Fibroblast of pulmonary artery (primary cell): ENCODE results near the gene TBKBP1.
A peak's percentile ranks its signal among the peaks of the same experiment; 100 is the strongest.

Source experiments
- DNase-seq: peaks from one replicate; pipeline ENCODE4 v3.0.0-alpha.2; 2010; ENCODE audit warnings: low read depth
- H3K4me3 ChIP-seq: replicated peaks from 2 replicates; pipeline ENCODE4 v1.5.1; 2011; ENCODE audit warnings: low read depth, mild to moderate bottlenecking, control low read depth, low read length, moderate library complexity
- TF ChIP-seq, protein P1 (sequence below): IDR thresholded peaks from 2 replicates; pipeline ENCODE4 v1.5.1; 2011; ENCODE audit warnings: mild to moderate bottlenecking, control low read depth, low read length, inconsistent platforms; ENCODE audit errors: missing control alignments

Gene TBKBP1

DNA sequence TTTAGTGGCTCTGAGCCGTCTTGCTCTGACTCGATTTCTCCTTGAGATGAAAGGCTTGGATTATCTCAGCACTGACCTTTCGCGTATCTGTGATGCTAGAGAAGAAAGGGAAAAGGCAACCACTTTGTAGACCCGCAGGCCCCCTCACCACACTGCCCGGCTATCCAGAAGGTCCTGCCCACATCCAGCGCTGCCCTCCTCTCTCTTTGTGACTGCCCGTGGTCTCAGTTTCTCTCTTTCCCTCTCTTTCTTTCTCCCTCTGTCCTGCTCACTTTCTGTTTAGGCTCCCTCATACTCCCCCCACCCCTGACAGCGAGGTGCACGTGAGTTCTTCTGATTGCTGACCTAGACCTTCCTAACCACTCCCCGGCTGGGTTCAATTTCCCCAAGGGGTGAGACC is 26.2 kb downstream of the TBKBP1 start:
- no peak for DNase-seq
- no peak overlapping the region for H3K4me3 ChIP-seq
- TF ChIP-seq, protein P1, sequence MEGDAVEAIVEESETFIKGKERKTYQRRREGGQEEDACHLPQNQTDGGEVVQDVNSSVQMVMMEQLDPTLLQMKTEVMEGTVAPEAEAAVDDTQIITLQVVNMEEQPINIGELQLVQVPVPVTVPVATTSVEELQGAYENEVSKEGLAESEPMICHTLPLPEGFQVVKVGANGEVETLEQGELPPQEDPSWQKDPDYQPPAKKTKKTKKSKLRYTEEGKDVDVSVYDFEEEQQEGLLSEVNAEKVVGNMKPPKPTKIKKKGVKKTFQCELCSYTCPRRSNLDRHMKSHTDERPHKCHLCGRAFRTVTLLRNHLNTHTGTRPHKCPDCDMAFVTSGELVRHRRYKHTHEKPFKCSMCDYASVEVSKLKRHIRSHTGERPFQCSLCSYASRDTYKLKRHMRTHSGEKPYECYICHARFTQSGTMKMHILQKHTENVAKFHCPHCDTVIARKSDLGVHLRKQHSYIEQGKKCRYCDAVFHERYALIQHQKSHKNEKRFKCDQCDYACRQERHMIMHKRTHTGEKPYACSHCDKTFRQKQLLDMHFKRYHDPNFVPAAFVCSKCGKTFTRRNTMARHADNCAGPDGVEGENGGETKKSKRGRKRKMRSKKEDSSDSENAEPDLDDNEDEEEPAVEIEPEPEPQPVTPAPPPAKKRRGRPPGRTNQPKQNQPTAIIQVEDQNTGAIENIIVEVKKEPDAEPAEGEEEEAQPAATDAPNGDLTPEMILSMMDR = no peak

DNA sequence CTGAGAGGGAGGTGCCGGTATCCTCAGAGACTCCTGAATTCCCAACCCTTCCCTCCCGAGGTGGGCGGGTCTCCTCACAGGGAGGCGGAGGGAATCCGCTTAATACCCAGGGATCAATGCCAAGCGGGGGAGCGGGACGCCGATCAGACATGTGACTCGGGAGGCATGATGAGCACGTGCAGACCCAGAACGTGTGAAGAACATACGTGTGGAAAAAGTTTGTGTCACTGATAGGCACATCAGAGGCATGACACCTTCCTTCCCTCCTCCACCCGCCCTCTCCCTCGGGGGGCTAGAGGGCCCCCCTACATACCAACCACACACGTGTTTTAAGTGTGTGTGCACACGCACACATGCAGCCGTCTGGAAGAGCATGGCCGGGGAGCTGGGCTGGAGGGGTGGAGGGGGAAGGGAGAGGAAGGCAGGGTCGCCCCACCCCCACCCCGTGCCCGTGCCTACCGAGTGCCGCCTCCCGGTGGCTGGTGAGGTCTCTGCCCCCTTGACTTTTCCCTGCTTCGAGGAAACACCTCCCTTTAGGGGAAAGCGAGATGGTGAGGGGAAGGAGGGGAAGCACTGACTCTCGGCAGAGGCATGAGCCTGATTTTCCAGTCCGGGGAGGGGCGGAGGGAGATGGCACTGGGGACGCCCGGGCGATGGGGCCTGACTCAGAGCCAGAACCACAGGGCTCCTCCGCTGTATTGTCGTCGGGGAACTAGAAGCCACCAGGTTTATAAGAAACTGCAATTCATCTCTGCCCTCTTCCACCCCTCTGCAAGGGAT is 27.0 kb downstream of the TBKBP1 start:
- H3K4me3 ChIP-seq = no peak overlapping the region
- TF ChIP-seq, protein P1 = no peak
- DNase-seq = no peak

DNA sequence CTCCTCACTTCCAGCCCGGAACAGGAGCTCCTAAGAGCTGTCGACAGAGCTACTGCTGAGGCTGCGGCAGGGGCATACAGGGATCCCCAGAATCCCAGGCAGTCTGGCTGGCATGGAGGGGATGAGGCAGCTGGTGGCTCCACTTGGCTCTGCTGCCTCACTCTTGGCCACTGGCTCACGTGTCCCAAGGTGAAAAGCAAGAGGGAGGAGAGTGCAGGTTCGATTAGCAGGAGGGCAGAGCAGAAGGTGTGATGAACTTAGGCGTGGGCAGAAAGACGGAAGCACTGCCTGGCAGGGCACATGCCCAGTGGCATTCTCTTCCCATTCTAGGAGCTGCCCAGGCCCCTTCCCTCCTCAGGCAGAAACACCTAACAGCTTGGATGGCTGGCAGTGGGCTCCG is 27.8 kb downstream of the TBKBP1 start:
- H3K4me3 ChIP-seq = no peak overlapping the region
- DNase-seq = no peak
- TF ChIP-seq, protein P1 = no peak

DNA sequence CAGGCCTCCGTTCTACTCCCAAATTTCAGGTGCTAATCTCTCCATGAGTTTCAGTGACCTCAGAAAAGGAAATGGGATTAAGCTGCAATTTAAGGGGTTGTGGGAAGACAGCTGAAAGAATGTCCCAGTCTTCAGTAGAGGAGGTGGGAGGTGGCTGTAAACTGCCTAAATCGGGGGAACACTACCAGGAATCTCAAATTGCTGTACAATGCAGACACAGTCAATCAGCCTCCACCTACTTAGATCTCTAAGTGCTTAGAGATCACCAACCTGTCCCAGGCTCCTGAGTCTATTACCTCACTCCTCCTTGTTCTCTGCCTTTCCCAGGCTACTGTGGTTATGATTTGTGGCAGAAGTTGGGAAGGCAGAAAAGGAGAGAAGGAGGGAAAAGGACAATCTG is 30.7 kb downstream of the TBKBP1 start:
- no peak overlapping the region for H3K4me3 ChIP-seq
- TF ChIP-seq, protein P1 = no peak
- no peak for DNase-seq

DNA sequence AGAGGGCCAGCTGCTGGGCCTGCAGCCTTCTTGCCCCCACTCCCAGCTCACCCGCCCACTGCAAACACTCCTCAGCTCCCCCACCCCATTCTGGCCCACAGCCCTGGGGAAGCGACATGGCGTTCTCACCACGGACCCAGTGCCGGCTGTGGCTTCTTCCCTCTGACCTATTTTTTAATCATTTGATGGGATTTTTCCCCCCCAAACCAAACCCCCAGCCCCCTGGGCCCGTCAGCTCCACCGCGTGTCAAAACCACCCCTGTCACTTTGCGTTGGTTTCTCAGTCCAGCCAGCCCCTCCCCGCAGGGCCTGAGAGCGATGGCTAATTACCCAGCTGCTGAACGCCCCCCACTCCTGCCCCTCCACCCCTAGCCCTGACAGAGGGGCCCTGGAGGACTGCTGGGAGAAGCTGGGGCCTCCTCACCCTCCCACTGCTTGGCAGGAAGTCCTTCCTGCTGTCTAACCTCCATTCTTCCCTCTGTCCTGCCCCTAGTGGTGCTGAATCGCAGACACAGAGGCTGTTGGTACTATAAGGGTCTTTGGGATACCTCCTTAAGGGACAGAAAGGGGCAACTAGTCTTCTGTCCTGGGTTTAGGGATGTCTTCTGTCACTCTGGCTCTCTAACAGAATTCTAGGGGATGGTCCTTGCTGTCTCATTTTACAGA is 31.6 kb downstream of the TBKBP1 start:
- TF ChIP-seq, protein P1 = peak; percentile 14
- DNase-seq = no peak
- no peak overlapping the region for H3K4me3 ChIP-seq

DNA sequence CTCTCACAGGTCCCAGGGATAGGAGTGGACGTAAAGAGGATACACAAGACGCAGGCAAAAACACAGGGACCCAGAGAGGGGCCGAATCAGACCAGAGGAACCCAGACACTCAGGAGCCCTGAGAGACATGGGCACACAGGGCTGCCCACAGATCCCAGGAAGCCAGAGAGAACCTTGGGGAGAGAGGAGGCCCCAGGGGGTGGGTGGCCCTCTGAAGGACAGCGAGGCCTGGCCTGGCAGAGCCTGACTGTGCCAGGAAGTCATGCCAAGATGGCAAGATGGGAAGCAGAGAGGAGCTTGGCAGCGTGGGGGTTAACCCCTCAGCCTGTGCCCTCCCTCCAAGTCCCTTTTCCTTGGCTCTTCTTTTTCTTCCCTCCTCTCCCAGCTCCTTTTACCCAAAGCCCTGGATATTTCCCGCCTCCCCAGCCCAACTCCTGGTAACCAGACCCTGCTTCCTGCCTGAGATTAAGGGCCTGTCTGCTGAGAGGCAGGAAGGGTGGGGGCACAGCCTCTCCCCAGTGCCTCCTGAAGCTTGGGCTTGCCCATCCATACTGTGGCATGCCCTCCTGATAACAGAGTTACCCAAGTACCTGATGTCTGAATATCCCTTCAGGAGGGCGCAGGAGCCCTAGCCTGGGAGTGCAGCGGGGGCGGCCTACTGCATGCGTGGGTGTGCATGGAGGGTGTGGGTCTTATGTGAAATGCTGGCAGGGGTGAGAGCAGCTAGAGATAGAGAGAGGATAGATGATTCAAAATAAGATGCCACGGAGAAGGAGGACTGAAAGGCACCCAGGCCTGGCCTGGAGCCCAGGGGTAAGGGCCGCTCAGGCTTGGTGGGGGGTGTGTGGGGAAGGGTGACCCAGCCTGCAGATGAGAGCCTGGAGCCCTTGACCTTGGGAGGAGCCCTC is 33.1 kb downstream of the TBKBP1 start:
- no peak overlapping the region for H3K4me3 ChIP-seq
- DNase-seq = no peak
- TF ChIP-seq, protein P1 = no peak
